Activated naive CD8-positive, alpha-beta T cell treated with anti-CD3 and anti-CD28 coated beads for 36 hours (primary cell): ENCODE data around the gene EBF3. TPM values are rescaled to one million over a fixed set of nuclear protein-coding genes. Genes with fewer than 3 reads are reported as not detected.

Experiments
- DNase-seq: peaks from one replicate; pipeline ENCODE4 v3.0.0; 2021
- H3K27ac Mint-ChIP-seq: one replicate; pipeline ENCODE4 v1.8.0; 2022; ENCODE audit warnings: mild to moderate bottlenecking, moderate library complexity, mixed read lengths
- H3K27me3 Mint-ChIP-seq: one replicate; pipeline ENCODE4 v1.8.0; 2022; ENCODE audit warnings: mild to moderate bottlenecking, mixed read lengths
- H3K36me3 Mint-ChIP-seq: one replicate; pipeline ENCODE4 v1.8.0; 2021; ENCODE audit warnings: mild to moderate bottlenecking, mixed read lengths
- H3K4me1 Mint-ChIP-seq: one replicate; pipeline ENCODE4 v1.8.0; 2021; ENCODE audit warnings: mixed read lengths
- H3K4me3 Mint-ChIP-seq: one replicate; pipeline ENCODE4 v1.8.0; 2022; ENCODE audit warnings: mild to moderate bottlenecking, moderate library complexity, mixed read lengths
- H3K9me3 Mint-ChIP-seq: one replicate; pipeline ENCODE4 v1.8.0; 2022; ENCODE audit warnings: mixed read lengths
- total RNA-seq, 2 experiments: library from RNA; stranded (reverse); gene quantifications; one replicate each; pipeline ENCODE4 v1.2.3, GENCODE V29; 2021

EBF3 gene
- total RNA-seq, 2 experiments from 2014 or later = not detected

DNA sequence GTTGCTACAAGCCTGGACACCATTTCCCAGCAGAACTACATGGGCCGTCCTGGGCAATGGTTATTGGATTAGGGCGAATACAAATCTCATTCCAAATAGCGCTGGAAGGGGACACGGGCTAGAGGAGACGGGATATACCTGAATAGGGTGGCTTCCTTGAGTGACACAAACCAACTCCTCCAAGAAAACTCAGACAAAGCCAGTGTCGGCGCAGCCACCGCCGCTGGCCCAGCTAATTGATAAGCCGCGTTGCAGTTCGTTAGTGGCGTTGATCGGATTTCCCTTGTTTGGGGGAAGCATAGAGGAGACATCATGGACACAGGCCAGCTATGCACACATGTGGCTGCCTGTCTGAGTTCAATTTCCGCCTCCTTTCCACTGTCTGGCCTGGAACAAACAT is 55.7 kb downstream of the EBF3 start:
- DNase-seq = no peak
- H3K4me3 Mint-ChIP-seq = no peak overlapping the region
- peaks cover 3% of the 10 kb centered on the region for H3K27me3 Mint-ChIP-seq
- no peaks in the 10 kb centered on the region for H3K9me3 Mint-ChIP-seq
- no peaks in the 10 kb centered on the region for H3K4me1 Mint-ChIP-seq
- no peak overlapping the region for H3K27ac Mint-ChIP-seq
- H3K36me3 Mint-ChIP-seq = no peaks in the 10 kb centered on the region

DNA sequence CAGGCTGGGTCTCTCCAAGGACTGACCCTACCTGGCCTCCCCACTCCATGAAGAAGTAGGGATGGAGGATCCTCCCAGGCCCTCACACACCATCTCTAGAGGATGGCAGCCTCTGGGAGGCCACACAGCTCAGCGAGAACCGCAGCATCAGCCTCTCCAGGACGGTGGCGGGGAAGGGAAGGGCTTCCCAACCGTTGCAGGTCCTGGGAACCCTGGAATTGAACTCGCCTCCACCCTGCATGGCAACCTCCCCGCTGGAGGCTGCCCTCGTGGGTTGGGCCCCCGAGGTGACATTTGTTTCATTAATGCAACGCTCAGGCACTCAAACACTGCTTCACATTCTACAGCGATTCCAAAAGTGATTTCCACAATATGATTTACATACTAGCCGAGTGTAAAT is 58.5 kb downstream of the EBF3 start:
- H3K27ac Mint-ChIP-seq = no peak overlapping the region
- no peaks in the 10 kb centered on the region for H3K36me3 Mint-ChIP-seq
- H3K27me3 Mint-ChIP-seq = peaks cover 12% of the 10 kb centered on the region
- DNase-seq = no peak
- H3K4me3 Mint-ChIP-seq = no peak overlapping the region
- H3K9me3 Mint-ChIP-seq = no peaks in the 10 kb centered on the region
- H3K4me1 Mint-ChIP-seq = no peaks in the 10 kb centered on the region

DNA sequence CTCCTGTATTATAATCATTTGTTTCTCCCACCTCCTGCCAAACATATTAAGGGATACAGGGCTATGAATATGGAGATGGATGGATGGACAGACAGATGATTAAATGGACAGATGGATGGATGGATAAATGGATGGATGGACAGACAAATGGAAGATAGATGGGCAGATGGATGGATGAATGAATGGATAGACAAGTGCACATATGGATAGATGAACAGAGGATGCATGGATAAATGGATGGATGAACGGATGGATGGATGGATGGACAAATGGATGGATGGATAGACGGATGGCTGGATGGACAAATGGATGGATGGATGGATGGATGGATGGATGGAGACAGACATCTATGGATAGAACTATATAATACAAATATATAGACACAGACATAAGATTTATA is 59.8 kb downstream of the EBF3 start:
- Mint-ChIP-seq H3K4me1 (no peaks in the 10 kb centered on the region), H3K27me3 (peaks cover 19% of the 10 kb centered on the region), H3K4me3 (no peak overlapping the region), H3K9me3 (no peaks in the 10 kb centered on the region), H3K36me3 (no peaks in the 10 kb centered on the region), H3K27ac (no peak overlapping the region)
- no peak for DNase-seq

DNA sequence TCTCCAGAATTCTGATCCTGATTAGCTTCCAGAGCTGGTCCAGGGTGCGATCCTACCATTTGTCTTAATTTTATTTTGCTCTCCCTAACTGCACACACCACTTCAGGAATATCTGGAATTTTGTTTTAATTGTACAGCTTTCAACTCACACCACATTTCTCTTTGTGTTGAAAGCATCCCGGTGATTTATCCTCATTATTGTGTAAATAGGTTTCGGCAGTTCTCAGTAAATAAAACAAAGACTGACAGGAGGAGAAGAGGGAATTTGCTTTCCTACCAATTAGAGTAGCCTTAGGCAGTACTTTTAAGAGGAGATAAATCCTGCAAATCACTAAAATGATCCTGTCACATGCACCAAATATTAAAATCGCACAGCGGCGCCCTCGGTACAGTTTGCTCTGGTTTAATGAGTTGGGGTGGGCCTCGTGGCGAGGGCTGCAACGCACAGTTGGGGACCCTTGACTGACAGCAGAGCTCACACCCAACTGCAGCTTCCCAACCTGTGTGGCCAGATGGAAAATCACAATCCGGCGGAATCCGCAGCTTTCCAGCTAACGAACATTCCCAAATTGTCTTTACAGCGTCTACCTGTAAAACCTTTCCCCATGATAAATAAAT is 62.6 kb downstream of the EBF3 start:
- Mint-ChIP-seq H3K36me3 (no peaks in the 10 kb centered on the region), H3K4me3 (no peak overlapping the region), H3K27me3 (peaks cover 30% of the 10 kb centered on the region), H3K9me3 (no peaks in the 10 kb centered on the region), H3K27ac (no peak overlapping the region), H3K4me1 (no peaks in the 10 kb centered on the region)
- no peak for DNase-seq

DNA sequence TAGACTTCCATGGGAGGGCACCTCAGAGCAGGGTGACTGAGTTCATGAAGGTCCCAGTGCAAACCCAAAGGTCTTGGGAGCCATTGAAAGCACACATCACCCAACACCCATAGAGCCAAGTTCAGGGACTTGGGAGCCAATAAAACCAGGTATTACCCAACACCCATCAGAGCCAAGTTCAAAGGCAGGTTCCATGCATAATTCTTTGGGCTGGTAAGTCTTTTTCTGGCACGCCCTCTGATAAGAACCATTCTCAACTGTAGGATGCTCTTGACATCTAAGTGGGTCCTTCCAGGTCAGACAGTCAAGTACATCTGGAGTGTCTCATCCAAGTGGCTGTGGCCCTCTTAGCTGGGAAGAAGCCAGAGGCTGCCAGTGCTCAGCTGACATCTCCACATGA is 63.2 kb downstream of the EBF3 start:
- no peaks in the 10 kb centered on the region for H3K4me1 Mint-ChIP-seq
- H3K4me3 Mint-ChIP-seq = no peak overlapping the region
- H3K27ac Mint-ChIP-seq = no peak overlapping the region
- no peak for DNase-seq
- H3K27me3 Mint-ChIP-seq = peaks cover 31% of the 10 kb centered on the region
- H3K36me3 Mint-ChIP-seq = no peaks in the 10 kb centered on the region
- H3K9me3 Mint-ChIP-seq = no peaks in the 10 kb centered on the region

DNA sequence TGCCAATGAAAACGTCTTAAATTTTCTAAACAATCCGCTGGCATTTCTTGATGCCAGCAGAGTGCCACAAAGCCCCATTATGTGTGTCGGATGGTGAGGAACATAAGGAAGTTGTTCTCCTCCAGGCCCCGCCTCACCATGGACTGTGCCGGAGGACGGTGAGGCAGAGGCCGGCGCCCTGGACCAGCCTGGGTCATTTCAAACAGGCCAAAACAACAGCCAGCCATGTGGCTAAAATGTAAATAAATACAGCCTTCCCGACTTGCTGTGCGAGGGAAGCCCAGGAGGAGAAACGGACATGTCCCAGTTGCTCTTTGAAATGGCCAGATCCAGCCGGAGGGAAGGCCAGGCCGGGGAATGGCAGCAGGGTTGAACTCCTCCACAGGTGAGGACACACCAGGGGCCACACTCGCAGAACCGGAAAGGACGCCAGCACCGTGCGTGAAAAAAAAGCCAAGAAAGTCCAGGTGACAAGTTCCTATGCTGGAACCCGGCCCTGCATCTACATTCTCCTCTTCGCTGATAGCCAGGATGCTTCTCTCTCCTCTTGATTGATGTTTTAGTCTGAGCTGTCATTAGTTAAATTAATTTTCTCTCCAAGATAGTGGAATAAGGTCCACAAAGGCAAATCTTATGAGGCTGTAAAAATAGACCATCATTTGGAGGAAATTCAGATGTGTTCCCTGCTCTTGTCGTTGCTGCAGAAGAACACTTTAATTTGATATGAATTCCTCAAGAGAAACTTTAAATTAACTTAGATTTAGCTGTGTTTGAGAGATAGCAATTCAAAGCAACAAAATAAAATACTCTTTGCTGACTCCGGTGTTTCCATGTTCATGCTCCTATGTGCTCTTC is 64.6 kb downstream of the EBF3 start:
- Mint-ChIP-seq H3K36me3 (no peaks in the 10 kb centered on the region), H3K4me1 (no peaks in the 10 kb centered on the region), H3K27ac (no peak overlapping the region), H3K27me3 (peaks cover 36% of the 10 kb centered on the region), H3K9me3 (no peaks in the 10 kb centered on the region), H3K4me3 (no peak overlapping the region)
- no peak for DNase-seq

DNA sequence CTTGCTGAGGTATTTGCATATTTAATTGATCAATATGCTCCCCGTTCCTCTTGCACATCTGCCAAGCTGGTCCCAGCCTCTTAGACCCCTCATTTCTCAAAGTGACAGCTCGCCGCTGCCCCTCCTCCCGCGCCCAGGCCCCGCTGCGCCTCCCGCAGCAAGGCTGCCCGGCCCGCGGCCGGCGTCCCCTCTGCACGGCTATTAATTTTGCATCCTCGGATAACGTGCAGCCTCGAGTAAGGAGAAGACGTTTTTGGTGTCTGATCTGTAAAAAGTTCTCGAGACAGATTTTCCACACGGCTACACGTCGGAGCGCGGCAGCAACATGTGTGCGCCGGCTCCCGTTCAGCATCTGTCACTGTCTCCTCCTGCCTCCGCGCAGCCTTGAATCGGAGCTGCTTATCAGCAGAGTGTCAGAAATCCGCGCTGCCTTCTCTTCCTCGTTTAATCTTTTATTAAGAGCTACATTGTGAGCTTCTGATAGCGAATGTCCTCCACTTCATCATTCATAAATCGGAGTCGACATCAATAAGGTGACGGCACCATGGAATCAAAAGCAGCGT is 65.3 kb downstream of the EBF3 start:
- Mint-ChIP-seq H3K4me3 (no peak overlapping the region), H3K36me3 (no peaks in the 10 kb centered on the region), H3K27ac (no peak overlapping the region), H3K27me3 (peaks cover 32% of the 10 kb centered on the region), H3K9me3 (no peaks in the 10 kb centered on the region), H3K4me1 (no peaks in the 10 kb centered on the region)
- DNase-seq = no peak

DNA sequence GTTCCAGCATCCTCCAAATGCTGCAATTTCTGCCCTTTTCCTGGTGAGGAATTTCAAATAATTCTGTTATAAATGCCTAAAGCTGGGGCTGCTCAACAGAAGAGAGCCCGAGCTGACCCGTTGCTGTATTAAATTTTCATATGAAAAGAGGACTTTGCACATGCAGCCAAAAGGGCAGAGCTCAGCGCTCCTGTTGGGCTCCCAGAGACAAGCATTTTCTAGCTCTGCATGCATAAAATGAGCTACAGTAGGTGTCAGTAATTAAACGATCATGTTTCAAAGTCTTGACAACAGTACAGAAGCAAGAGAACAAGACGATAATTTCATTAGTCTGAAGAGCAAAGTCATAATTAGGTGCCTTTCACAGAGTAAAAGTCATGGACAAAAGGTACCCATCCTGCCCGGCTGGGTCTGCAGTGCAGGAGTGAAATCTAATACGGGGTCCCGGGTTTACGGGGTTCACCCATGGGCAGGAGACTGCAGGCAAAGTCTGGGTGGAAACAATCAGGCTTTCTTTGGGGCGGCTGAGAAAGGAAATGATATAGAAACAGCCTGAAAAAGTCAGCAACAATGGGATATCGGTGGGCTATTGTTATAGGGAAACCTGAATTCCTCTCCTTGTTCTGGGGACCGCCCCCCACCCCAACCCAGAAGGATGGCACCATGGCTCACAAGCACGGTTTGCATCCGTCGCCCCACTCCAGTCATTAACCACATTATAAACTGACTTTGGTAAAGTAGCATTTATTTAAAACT is 66.0 kb downstream of the EBF3 start:
- peaks cover 35% of the 10 kb centered on the region for H3K27me3 Mint-ChIP-seq
- H3K4me3 Mint-ChIP-seq = no peak overlapping the region
- DNase-seq = no peak
- no peaks in the 10 kb centered on the region for H3K9me3 Mint-ChIP-seq
- no peak overlapping the region for H3K27ac Mint-ChIP-seq
- no peaks in the 10 kb centered on the region for H3K36me3 Mint-ChIP-seq
- no peaks in the 10 kb centered on the region for H3K4me1 Mint-ChIP-seq

DNA sequence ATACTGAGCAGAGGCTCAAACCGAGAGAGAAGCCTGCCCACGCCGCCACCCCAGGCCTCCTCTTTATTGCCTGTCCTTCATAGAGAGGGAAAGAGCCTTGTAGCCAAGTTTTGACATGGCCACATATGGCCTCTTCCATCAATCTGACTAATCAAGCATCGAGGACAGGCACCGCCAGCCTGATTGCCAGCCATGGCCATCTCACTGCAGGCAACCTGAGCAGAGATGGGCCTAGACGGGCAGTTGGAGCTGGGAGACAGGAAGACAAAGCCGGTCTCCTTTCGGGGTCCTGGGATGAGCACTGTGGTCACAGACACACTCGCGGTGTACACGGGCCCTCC is 67.2 kb downstream of the EBF3 start:
- Mint-ChIP-seq H3K36me3 (no peaks in the 10 kb centered on the region), H3K4me3 (no peak overlapping the region), H3K27ac (no peak overlapping the region), H3K9me3 (no peaks in the 10 kb centered on the region), H3K27me3 (peaks cover 35% of the 10 kb centered on the region), H3K4me1 (no peaks in the 10 kb centered on the region)
- no peak for DNase-seq

DNA sequence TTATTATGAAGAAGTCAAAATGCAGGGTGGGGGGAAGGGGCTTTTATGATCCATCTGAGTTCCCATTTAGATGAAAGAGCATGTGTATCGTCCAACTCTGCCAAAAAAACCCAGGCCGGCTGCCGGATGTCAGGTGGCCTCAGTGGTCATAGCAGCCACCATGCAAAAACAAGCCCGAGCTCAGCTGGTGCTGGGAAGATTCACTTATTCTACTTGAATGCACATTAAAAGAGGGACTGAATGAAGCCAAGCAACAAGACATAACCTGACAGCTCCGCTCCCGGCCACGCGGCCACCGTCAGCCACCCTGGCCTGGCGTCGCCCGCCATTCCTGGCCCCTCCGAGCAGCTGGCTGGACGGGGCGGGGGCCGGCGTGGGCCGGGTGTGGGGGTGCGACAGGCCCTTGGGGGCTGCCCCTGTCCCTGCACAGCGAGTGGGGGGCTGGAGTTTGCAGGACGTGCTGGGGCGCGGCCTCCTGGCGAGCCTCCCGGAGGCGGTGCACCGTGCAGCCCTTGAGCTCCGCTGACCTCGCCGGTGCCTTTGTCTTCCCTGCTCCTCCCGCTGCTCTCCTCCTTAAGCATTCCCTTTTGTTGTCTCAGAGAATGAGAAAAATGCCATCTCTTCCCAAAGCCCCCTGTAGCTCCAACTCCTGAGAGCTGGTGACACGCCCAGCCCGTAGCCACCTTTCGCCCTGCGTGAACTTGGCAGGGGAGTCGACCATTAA is 67.8 kb downstream of the EBF3 start:
- Mint-ChIP-seq H3K4me3 (no peak overlapping the region), H3K27ac (no peak overlapping the region), H3K27me3 (peaks cover 32% of the 10 kb centered on the region), H3K4me1 (no peaks in the 10 kb centered on the region), H3K9me3 (no peaks in the 10 kb centered on the region), H3K36me3 (no peaks in the 10 kb centered on the region)
- no peak for DNase-seq

DNA sequence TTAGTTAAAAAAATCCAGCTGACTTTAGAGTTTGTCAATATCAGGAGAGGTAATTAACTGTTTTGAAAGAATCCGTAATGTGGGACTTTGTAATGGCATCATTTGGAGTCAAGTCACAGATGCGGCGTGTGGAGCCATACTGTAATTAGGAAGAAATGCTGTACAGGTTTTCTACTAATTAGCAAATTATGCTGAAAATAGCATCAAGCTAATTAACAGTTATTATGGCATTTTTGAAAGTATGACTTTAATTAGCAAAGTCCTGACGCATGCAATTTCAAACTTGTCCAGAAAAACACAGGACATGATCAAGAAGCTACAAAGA is 68.3 kb downstream of the EBF3 start:
- H3K27me3 Mint-ChIP-seq = peaks cover 29% of the 10 kb centered on the region
- no peak overlapping the region for H3K27ac Mint-ChIP-seq
- no peaks in the 10 kb centered on the region for H3K4me1 Mint-ChIP-seq
- no peaks in the 10 kb centered on the region for H3K9me3 Mint-ChIP-seq
- no peak for DNase-seq
- H3K4me3 Mint-ChIP-seq = no peak overlapping the region
- no peaks in the 10 kb centered on the region for H3K36me3 Mint-ChIP-seq

DNA sequence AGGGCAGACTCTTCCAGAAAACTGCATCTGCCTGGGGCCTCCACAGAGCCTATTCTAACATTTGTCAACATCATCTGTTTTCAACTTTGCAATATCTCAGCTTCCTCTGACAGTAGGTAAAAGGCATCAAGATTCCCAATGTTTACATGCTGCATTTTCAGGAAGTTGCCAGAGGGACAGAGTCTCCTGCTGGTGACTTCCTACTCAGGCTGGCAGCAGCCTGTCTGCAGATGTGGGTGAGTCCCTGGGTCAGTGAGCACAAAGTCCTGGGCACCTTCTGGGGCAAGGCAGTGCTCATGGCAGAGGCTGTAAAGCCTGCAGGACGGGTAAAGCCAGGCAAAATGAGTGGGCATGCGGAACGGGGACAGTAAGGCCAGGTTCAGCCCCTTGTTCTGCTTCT is 69.4 kb downstream of the EBF3 start:
- H3K36me3 Mint-ChIP-seq = no peaks in the 10 kb centered on the region
- no peak overlapping the region for H3K4me3 Mint-ChIP-seq
- H3K9me3 Mint-ChIP-seq = no peaks in the 10 kb centered on the region
- H3K27me3 Mint-ChIP-seq = peaks cover 21% of the 10 kb centered on the region
- DNase-seq = no peak
- no peaks in the 10 kb centered on the region for H3K4me1 Mint-ChIP-seq
- no peak overlapping the region for H3K27ac Mint-ChIP-seq

DNA sequence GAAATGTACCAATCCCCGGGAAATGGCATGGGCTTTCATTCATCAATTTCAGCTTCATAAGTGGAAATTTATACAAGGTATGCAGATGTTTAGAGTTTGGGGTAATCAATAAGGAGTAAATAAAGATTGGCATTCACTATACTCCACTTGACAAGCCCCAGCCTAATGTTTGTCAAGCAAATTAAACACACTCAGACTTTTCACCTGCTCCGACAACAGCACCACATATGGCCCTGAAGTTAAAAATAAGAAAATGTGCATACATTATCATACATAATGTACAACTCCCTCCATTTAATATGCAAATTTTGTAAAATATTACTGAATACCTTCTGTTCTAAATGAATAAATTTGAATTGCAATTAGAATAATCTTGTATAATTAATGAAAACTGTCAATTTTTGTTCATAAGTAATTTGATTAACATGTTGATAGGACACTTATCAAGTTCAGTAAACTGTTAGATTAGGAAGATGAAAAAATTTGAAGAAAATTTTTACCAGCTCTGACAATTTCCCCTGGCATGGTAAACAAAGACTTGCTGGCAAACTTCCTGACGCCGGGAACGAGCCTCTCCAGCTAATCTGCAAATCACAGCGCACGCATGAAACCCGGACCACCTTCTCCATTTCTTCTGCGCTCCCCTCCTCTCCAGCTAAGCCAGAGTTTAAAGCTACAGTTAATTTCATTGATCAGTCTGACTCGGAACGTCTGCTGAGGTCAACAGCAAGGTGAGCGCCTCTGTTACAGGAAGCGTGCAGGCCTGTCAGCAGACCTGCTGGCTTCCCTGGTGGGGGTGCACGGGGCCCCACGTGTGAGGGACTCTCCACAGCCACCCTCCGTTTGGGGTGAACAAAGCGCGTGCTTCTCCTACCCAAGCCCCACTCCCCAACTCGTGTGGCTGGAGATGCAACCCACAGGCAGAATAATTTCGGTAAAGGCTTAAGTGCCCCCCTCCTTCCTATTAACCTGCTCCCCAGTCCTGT is 70.7 kb downstream of the EBF3 start:
- peaks cover 14% of the 10 kb centered on the region for H3K27me3 Mint-ChIP-seq
- H3K4me1 Mint-ChIP-seq = no peaks in the 10 kb centered on the region
- no peak overlapping the region for H3K27ac Mint-ChIP-seq
- H3K4me3 Mint-ChIP-seq = no peak overlapping the region
- H3K9me3 Mint-ChIP-seq = no peaks in the 10 kb centered on the region
- H3K36me3 Mint-ChIP-seq = no peaks in the 10 kb centered on the region
- DNase-seq = no peak

DNA sequence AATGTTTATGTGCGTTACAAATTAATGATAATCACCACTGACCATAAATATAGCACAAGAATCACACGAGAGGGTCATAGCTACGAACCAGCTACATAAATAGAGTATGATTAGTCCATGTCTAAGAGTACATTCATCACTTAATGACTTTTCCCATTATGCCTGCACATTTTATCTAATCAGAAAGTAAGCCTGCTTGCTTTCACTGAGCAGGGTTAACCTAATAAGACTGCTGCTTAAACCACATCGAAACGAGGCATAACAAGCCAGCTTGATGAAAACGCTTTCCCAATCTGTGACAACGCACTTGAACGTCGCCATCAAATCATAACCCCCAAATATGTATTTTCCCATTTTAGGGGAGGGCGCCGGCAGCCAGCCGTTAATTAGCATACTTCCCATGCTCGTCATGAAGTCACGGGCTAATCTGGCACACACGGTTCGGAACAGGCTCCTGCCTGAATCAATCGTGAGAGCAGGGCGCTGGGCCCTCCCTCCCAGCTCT is 71.5 kb downstream of the EBF3 start:
- Mint-ChIP-seq H3K4me3 (no peak overlapping the region), H3K4me1 (no peaks in the 10 kb centered on the region), H3K27me3 (peaks cover 9% of the 10 kb centered on the region), H3K9me3 (no peaks in the 10 kb centered on the region), H3K36me3 (no peaks in the 10 kb centered on the region), H3K27ac (no peak overlapping the region)
- DNase-seq = no peak
